ENCODE data around the gene RAB9B. TPM values are rescaled to one million over a fixed set of nuclear protein-coding genes. Genes with fewer than 3 reads are reported as not detected.
"Not testable (repeated sequence)": the region's sequence is repeated elsewhere in the genome, so short reads cannot be mapped to it uniquely, and the experiment has no call there.

RAB9B gene
- total RNA-seq, 2 donors from 2014 or later: 0.41 to 0.95 TPM

GRCh38 chrX:103823591-103823990 lies 8.5 kb downstream of the RAB9B start:
- no peak overlapping the region for H3K27ac Mint-ChIP-seq
- DNase-seq (ENCODE audit: low spot score in 2 of 2) (no peak), ATAC-seq (no peak)
- H3K36me3 Mint-ChIP-seq: no peaks in the 10 kb centered on the region
- H3K9me3 Mint-ChIP-seq: no peaks in the 10 kb centered on the region

- H3K9me3 Mint-ChIP-seq, H3K27ac Mint-ChIP-seq: not testable (repeated sequence)
Measured at GRCh38 chrX:103820802-103821201, 11.3 kb downstream of the RAB9B start.

GRCh38 chrX:103818842-103819619 lies 13.0 kb downstream of the RAB9B start:
- ATAC-seq (peak in 1 of 2 donors; percentile 38), DNase-seq (ENCODE audit: low spot score in 2 of 2) (no peak)
- Mint-ChIP-seq H3K27ac (no peak overlapping the region), H3K36me3 (no peaks in the 10 kb centered on the region), H3K9me3 (no peaks in the 10 kb centered on the region)

More at GRCh38 chrX:103820802-103821201, 11.3 kb downstream of the RAB9B start:
- not testable (repeated sequence) for ATAC-seq; DNase-seq (ENCODE audit: low spot score in 2 of 2); H3K36me3 Mint-ChIP-seq

- Mint-ChIP-seq H3K27ac (no peak overlapping the region), H3K36me3 (no peaks in the 10 kb centered on the region), H3K9me3 (no peaks in the 10 kb centered on the region)
- DNase-seq (ENCODE audit: low spot score in 2 of 2): peak in 1 of 2 donors; percentile 53
- peak; percentile 45 to 58 for ATAC-seq
Measured at GRCh38 chrX:103817502-103817901, 14.6 kb downstream of the RAB9B start.

- H3K9me3 Mint-ChIP-seq; H3K36me3 Mint-ChIP-seq; H3K27ac Mint-ChIP-seq; ATAC-seq; DNase-seq (ENCODE audit: low spot score in 2 of 2): not testable (repeated sequence)
Measured at GRCh38 chrX:103817101-103817500, 15.0 kb downstream of the RAB9B start.

- Mint-ChIP-seq H3K27ac (no peak overlapping the region), H3K9me3 (no peaks in the 10 kb centered on the region), H3K36me3 (no peaks in the 10 kb centered on the region)
- DNase-seq (ENCODE audit: low spot score in 2 of 2): no peak
- no peak for ATAC-seq
Measured at GRCh38 chrX:103811858-103812257, 20.2 kb downstream of the RAB9B start.

- peak in 1 of 2 donors; percentile 2 for DNase-seq (ENCODE audit: low spot score in 2 of 2)
- no peaks in the 10 kb centered on the region for H3K9me3 Mint-ChIP-seq
- no peaks in the 10 kb centered on the region for H3K36me3 Mint-ChIP-seq
- peak; percentile 82 to 99 for ATAC-seq
- H3K27ac Mint-ChIP-seq: no peak overlapping the region
Measured at GRCh38 chrX:103806862-103807474, 25.1 kb downstream of the RAB9B start.

- DNase-seq (ENCODE audit: low spot score in 2 of 2): no peak
- no peak for ATAC-seq
- no peaks in the 10 kb centered on the region for H3K36me3 Mint-ChIP-seq
- no peak overlapping the region for H3K27ac Mint-ChIP-seq
- H3K9me3 Mint-ChIP-seq: no peaks in the 10 kb centered on the region
Measured at GRCh38 chrX:103805860-103806259, 26.2 kb downstream of the RAB9B start.

- ATAC-seq (peak in 1 of 2 donors; percentile 88), DNase-seq (ENCODE audit: low spot score in 2 of 2) (no peak)
- Mint-ChIP-seq H3K36me3 (no peaks in the 10 kb centered on the region), H3K27ac (no peak overlapping the region), H3K9me3 (no peaks in the 10 kb centered on the region)
Measured at GRCh38 chrX:103800318-103800717, 31.7 kb downstream of the RAB9B start.

GRCh38 chrX:103797691-103798090 lies 34.4 kb downstream of the RAB9B start:
- DNase-seq (ENCODE audit: low spot score in 2 of 2): no peak
- no peak overlapping the region for H3K27ac Mint-ChIP-seq
- H3K9me3 Mint-ChIP-seq: no peaks in the 10 kb centered on the region
- H3K36me3 Mint-ChIP-seq: no peaks in the 10 kb centered on the region
- ATAC-seq: no peak

GRCh38 chrX:103794119-103794518 lies 37.9 kb downstream of the RAB9B start:
- ATAC-seq (no peak), DNase-seq (ENCODE audit: low spot score in 2 of 2) (no peak)
- H3K36me3 Mint-ChIP-seq: no peaks in the 10 kb centered on the region
- H3K27ac Mint-ChIP-seq: no peak overlapping the region
- H3K9me3 Mint-ChIP-seq: no peaks in the 10 kb centered on the region

GRCh38 chrX:103793545-103793940 lies 38.5 kb downstream of the RAB9B start:
- no peaks in the 10 kb centered on the region for H3K36me3 Mint-ChIP-seq
- no peak overlapping the region for H3K27ac Mint-ChIP-seq
- no peak for DNase-seq (ENCODE audit: low spot score in 2 of 2)
- H3K9me3 Mint-ChIP-seq: no peaks in the 10 kb centered on the region
- ATAC-seq: no peak

GRCh38 chrX:103792916-103793544 lies 39.0 kb downstream of the RAB9B start:
- no peak for ATAC-seq
- DNase-seq (ENCODE audit: low spot score in 2 of 2): no peak

GRCh38 chrX:103791826-103792485 lies 40.1 kb downstream of the RAB9B start:
- H3K9me3 Mint-ChIP-seq: no peaks in the 10 kb centered on the region
- H3K27ac Mint-ChIP-seq: no peak overlapping the region
- no peak for ATAC-seq
- no peak for DNase-seq (ENCODE audit: low spot score in 2 of 2)
- H3K36me3 Mint-ChIP-seq: no peaks in the 10 kb centered on the region

More at GRCh38 chrX:103792916-103793544, 39.0 kb downstream of the RAB9B start:
- Mint-ChIP-seq H3K27ac (no peak overlapping the region), H3K36me3 (no peaks in the 10 kb centered on the region), H3K9me3 (no peaks in the 10 kb centered on the region)

GRCh38 chrX:103791228-103791627 lies 40.8 kb downstream of the RAB9B start:
- ATAC-seq (no peak), DNase-seq (ENCODE audit: low spot score in 2 of 2) (no peak)
- H3K36me3 Mint-ChIP-seq: no peaks in the 10 kb centered on the region
- H3K9me3 Mint-ChIP-seq: no peaks in the 10 kb centered on the region
- no peak overlapping the region for H3K27ac Mint-ChIP-seq

GRCh38 chrX:103789004-103789403 lies 43.1 kb downstream of the RAB9B start:
- Mint-ChIP-seq H3K36me3 (no peaks in the 10 kb centered on the region), H3K9me3 (no peaks in the 10 kb centered on the region), H3K27ac (peak overlapping the region in 1 of 2 donors; percentile 87)
- DNase-seq (ENCODE audit: low spot score in 2 of 2) (no peak), ATAC-seq (no peak)

GRCh38 chrX:103783971-103784370 lies 48.1 kb downstream of the RAB9B start:
- Mint-ChIP-seq H3K27ac (no peak overlapping the region), H3K9me3 (no peaks in the 10 kb centered on the region), H3K36me3 (no peaks in the 10 kb centered on the region)
- ATAC-seq: no peak
- DNase-seq (ENCODE audit: low spot score in 2 of 2): no peak

Measured in activated naive CD4-positive, alpha-beta T cell treated with anti-CD3 and anti-CD28 coated beads, Interleukin-2, amount 50 U/mL, for 72 hours (primary cell).